GM19328 (cell line): ENCODE results near the gene CFAP46.
"Not testable (repeated sequence)": the region's sequence is repeated elsewhere in the genome, so short reads cannot be mapped to it uniquely, and the experiment has no call there.

Source experiments
- ATAC-seq: cut with Tn5 transposase; IDR thresholded peaks from one replicate; pipeline ENCODE4 v1.9.1; 2021; ENCODE audit warnings: mild to moderate bottlenecking, moderate library complexity; ENCODE audit not compliant: unreplicated experiment

Gene CFAP46

GRCh38 chr10:132793871-132794849 lies 148.2 kb downstream of the CFAP46 start:
- ATAC-seq: no peak

GRCh38 chr10:132793213-132793612 lies 149.2 kb downstream of the CFAP46 start:
- ATAC-seq: no peak

- ATAC-seq: no peak
Observed at GRCh38 chr10:132792796-132793195, 149.6 kb downstream of the CFAP46 start.

DNA sequence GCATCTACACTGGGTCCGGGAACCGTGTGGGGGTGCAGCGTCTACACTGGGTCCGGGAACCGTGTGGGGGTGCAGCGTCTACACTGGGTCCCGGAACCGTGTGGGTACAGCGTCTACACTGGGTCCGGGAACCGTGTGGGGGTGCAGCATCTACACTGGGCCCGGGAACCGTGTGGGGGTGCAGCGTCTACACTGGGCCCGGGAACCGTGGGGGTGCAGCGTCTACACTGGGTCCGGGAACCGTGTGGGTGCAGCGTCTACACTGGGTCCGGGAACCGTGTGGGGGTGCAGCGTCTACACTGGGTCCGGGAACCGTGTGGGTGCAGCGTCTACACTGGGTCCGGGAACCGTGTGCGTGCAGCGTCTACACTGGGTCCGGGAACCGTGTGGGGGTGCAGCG lies 150.3 kb downstream of the CFAP46 start:
- not testable (repeated sequence) for ATAC-seq

DNA sequence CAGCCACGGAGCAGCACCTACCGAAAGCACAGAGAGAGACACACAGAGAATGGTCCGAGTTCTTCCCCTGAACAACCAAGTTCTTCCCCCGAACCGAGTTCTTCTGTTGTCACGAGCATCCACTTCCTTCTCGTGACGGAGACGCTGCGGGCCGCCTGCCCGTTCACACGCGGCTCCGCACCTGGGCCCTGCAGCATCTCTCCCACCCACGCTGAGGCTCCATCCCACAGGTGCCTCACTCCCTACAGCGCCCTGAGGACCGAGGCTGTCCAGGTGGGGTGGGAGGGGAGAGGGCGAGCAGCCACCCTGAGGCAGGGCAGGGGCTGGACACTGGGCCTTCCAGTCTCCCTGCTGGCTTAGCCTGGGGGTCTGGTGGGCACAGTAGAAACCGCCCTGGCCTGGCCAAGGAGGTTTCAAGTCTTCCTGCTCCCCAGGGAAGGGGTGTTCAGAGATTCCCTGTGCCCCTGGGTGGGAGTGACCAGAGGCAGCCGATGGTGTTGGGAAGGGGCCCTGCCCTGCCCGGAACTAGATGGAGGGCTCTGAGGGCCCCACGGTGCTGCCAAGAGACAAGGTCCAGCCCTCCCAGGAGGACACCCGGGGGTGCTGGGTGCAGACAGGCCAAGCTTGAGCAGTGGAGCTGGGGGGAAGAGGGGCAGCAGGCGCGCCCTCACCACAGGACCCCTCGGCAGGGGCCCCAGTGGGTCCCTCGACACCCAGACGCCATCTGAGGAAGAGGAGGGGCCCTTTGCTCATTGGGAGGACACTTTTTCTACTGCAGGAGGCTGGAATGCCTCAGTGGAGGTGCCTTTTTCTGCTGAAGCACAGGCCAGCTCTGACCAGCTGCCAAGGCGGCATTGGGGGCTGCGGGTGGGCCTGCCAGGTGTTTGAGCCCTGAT lies 151.2 kb downstream of the CFAP46 start:
- ATAC-seq: no peak

DNA sequence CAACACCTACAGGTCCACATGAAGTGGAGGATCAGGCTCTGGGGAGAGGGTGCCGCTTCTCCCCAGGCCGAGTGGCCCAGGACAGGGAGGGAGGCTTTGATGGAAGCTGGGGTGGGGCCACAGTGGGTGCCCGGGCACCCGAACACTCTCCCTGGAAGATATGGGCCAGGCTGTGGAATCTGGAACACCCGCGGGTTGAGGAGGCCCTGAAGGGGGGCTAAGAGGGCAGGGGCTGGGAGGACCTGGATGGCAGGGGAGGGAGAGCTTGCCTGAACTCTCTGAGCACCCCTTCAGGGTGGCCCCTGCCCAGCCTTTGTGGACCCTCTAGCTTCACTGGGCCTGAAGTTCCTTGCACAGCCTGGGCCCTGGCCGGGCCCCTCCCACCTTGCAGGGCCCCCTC lies 151.9 kb downstream of the CFAP46 start:
- no peak for ATAC-seq

DNA sequence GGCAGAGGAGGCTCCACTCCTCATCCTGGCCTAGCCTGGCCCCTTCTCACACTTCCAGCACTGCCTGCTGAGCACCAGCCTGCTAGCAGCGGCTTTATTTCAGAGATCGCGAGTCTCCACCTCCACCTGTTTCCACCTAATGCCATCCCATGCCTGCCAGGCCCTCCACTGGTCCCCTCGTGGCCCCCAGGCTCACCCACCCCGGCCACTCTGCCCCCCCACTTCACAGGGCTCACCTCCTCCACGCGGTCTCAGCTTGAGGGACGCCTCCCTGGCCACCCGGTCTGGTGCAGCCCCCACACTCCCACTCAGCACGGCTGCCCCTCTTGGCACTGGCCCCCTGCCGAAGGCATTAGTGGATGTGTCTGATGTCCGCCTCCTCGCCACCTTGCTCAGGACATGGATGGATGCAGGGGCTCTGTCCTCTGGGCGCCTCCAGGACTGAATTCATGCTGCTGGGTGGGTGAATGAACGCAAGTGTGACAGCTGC lies 152.7 kb downstream of the CFAP46 start:
- no peak for ATAC-seq

DNA sequence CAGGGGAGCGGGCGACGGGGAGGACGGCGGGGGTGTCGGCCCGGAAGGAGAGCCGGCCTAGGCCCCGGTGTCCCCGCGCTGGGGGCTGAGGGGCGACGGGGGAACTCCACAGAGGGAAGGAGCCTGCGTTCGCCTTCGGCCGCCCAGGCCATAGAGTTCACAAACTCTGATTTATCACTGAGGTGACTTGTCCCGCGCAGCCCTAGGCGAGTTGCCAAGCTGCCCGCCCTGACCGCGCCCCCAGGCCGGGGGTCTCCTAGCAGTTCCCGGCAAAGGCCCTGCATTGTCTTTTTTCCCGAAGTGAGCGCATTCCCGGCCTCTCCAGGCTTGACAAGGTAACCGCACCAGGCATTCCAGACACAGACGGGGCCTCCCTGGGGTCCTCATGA lies 153.5 kb downstream of the CFAP46 start:
- ATAC-seq: no peak

- ATAC-seq: no peak
Observed at GRCh38 chr10:132788180-132788830, 154.1 kb downstream of the CFAP46 start.

- no peak for ATAC-seq
Observed at GRCh38 chr10:132787495-132788179, 154.7 kb downstream of the CFAP46 start.

- ATAC-seq: no peak
Observed at GRCh38 chr10:132786884-132787494, 155.4 kb downstream of the CFAP46 start.

- no peak for ATAC-seq
Observed at GRCh38 chr10:132786476-132786883, 155.9 kb downstream of the CFAP46 start.

DNA sequence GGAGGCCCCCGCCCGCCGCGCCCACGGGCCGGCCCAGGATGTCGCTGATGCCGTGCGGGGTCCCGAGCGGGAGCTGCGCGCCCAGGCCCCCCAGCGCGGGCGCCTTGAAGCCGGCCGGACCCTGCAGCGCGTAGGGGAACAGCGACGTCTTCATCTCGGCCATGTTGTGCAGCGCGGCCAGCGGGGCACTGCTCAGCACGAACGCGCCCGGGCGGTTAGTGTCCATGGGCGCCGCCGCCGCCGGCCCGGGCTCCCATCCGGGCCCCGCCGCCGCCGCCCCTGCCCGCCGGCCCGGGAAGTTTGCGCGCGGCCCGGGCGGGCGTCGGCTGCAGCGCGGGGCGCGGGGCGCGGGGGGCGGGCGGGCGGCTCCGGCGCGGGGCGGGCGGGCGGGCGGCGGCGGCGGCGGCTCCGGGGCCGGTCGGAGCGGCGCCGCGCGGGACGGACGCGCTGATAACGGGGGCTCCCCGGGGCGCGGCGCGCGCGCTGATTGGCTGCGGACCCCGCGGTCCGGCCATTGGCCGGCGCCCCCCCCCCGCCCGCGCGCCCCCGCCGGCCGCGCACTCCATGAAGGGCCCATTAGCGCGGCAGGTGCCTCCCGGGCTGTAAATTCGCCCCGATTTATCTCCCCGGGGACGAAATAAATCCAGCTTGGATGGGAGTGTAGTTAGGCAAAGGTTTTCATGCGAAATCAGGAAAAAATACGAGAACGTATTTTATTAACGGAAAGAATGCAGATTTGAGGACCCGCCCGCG lies 156.5 kb downstream of the CFAP46 start, which contains the start of gene NKX6-2:
Gene NKX6-2, minus strand, starts transcription at position 425 of the 753 bp plus-strand sequence. Its CDS starts 199 bp downstream, at position 226.
- no peak for ATAC-seq

GRCh38 chr10:132784866-132785722 lies 157.3 kb downstream of the CFAP46 start:
- ATAC-seq: no peak

DNA sequence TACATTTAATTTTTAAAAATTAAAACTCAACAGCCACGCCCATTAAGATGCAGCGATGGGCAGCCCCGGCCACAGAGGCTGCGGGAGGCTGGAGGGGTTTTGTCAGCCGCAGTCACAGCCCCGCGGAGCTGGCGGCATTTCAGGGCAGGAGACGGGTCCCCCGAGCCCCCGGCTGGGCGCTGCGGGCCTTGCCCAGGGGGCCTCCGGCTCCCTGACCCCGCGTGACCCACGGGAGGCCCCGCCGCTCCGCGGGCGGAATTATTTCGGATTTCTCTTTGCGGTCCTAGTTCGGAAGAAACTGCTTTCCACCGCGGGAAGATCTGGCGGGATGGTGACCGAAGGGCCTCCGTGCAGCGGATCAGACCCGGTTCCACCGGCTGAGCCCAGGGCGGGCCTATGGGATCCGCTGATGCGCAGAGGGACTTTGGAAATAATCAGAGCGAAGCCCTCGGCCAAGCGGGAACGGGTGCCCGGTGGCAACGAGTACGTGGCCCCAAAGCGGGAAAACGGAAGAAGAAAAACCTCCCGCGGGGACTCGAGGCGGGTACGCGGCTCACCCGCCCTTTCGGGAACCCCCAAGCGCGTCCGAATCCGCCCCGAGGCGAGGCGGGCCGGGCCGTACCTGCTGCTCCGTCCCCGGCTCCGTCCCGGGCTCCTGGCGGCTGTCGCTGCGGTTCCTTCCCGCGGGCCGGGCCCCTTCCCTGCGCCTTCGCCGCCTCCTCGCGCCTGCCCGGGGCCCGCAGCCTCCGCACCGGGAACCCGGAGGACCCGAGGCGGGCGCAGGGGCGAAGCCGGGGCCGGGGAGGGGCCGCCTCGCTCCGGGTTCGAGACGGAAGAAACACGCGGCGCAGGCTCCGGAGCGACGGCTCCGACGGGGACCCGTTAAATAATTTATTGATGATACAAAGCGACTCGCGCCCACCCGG lies 158.2 kb downstream of the CFAP46 start:
- ATAC-seq: no peak

GRCh38 chr10:132783165-132783939 lies 159.0 kb downstream of the CFAP46 start:
- no peak for ATAC-seq
